ENCODE results near the gene RGS6. TPM values are rescaled to one million over a fixed set of nuclear protein-coding genes. Genes with fewer than 3 reads are reported as not detected.

The RGS6 gene
- total and polyA plus RNA-seq, 2 donors (not counting 1 experiment from before 2014, with no cell fraction given): not detected

- Histone ChIP-seq H3K9ac (ENCODE audit: insufficient read depth, low read length) (no peak overlapping the region), H3K4me3 (replicated peaks in 1 of 4; ENCODE audit: control extremely low read depth in 1 of 4, insufficient read depth in 1 of 4, low read depth in 3 of 4, low read length in 4 of 4) (no peak overlapping the region), H4K20me1 (ENCODE audit: control insufficient read depth, extremely low read depth, insufficient read depth, low read length) (no peaks in the 10 kb centered on the region), H3K9me3 (ENCODE audit: control insufficient read depth, insufficient read depth, low read depth, low read length) (no peaks in the 10 kb centered on the region), H3K4me2 (ENCODE audit: extremely low read depth, insufficient read depth, low read length) (no peak overlapping the region), H3K36me3 (ENCODE audit: control insufficient read depth, insufficient read depth, low read length) (no peaks in the 10 kb centered on the region), H3K4me1 (ENCODE audit: control insufficient read depth, extremely low read depth, insufficient read depth, low read length) (peaks cover 23% of the 10 kb centered on the region), H3K27me3 (ENCODE audit: control insufficient read depth, insufficient read depth, low read length) (no peaks in the 10 kb centered on the region), H3K79me2 (ENCODE audit: control insufficient read depth, insufficient read depth, low read length) (no peaks in the 10 kb centered on the region), H2AFZ (ENCODE audit: low read length) (no peak overlapping the region), H3K27ac (ENCODE audit: insufficient read depth, low read length) (no peak overlapping the region)
- no peak for DNase-seq (ENCODE audit: low read depth in 2 of 2)
- TF ChIP-seq CTCF (conservative IDR thresholded peaks at IDR 0.05 in 1 of 2, IDR thresholded peaks at IDR 0.05 in 1 of 2; ENCODE audit: low read depth in 1 of 2, low read length in 2 of 2): no peak
- no peak for TF ChIP-seq EZH2 (IDR thresholded peaks at IDR 0.05; ENCODE audit: low read length, missing control alignments)
Observed at GRCh38 chr14:72605096-72605920, 673.1 kb downstream of the RGS6 start.

DNA sequence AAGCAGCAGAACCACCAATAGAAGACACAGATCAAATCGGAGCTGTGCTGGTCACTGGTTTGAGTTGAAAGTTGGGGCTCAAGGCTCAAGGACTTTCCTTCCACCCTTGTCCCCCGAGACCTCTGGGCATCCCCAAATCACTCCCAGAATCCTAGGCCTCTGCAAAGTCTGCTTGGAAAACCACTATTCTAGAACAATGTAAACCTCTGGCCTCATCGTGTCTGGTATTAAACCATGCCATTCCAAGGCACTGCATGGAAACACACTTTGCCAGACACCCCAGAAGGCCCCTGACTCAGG lies 673.6 kb downstream of the RGS6 start:
- H3K27me3 ChIP-seq (ENCODE audit: control insufficient read depth, insufficient read depth, low read length): no peaks in the 10 kb centered on the region
- H3K4me1 ChIP-seq (ENCODE audit: control insufficient read depth, extremely low read depth, insufficient read depth, low read length): peaks cover 23% of the 10 kb centered on the region
- no peaks in the 10 kb centered on the region for H4K20me1 ChIP-seq (ENCODE audit: control insufficient read depth, extremely low read depth, insufficient read depth, low read length)
- H3K36me3 ChIP-seq (ENCODE audit: control insufficient read depth, insufficient read depth, low read length): no peaks in the 10 kb centered on the region
- H3K27ac ChIP-seq (ENCODE audit: insufficient read depth, low read length): no peak overlapping the region
- no peak for TF ChIP-seq EZH2 (IDR thresholded peaks at IDR 0.05; ENCODE audit: low read length, missing control alignments)
- no peak for TF ChIP-seq CTCF (conservative IDR thresholded peaks at IDR 0.05 in 1 of 2, IDR thresholded peaks at IDR 0.05 in 1 of 2; ENCODE audit: low read depth in 1 of 2, low read length in 2 of 2)
- H3K4me2 ChIP-seq (ENCODE audit: extremely low read depth, insufficient read depth, low read length): no peak overlapping the region
- no peaks in the 10 kb centered on the region for H3K79me2 ChIP-seq (ENCODE audit: control insufficient read depth, insufficient read depth, low read length)
- no peak overlapping the region for H2AFZ ChIP-seq (ENCODE audit: low read length)
- H3K9me3 ChIP-seq (ENCODE audit: control insufficient read depth, insufficient read depth, low read depth, low read length): no peaks in the 10 kb centered on the region
- H3K4me3 ChIP-seq (replicated peaks in 1 of 4; ENCODE audit: control extremely low read depth in 1 of 4, insufficient read depth in 1 of 4, low read depth in 3 of 4, low read length in 4 of 4): no peak overlapping the region
- no peak for DNase-seq (ENCODE audit: low read depth in 2 of 2)
- no peak overlapping the region for H3K9ac ChIP-seq (ENCODE audit: insufficient read depth, low read length)

DNA sequence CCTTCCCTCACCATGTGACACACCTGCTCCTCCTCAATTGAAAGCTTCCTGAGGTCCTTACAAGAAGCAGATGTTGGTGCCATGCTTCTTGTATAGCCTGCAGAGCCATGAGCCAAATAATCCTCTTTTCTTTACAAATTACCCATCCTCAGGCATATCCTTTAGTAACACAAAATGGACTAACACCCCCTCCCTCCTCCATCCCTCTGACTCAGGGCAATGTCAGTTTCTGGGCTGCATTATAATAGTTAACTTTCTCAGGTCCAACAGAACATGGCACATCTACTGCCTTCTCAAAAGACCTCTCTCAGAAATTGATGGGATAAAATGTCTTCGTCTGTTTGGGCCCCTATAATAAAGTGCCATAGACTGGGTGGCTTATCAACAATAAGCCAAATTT lies 674.6 kb downstream of the RGS6 start:
- TF ChIP-seq CTCF (conservative IDR thresholded peaks at IDR 0.05 in 1 of 2, IDR thresholded peaks at IDR 0.05 in 1 of 2; ENCODE audit: low read depth in 1 of 2, low read length in 2 of 2): no peak
- no peak for TF ChIP-seq EZH2 (IDR thresholded peaks at IDR 0.05; ENCODE audit: low read length, missing control alignments)
- Histone ChIP-seq H3K27ac (ENCODE audit: insufficient read depth, low read length) (no peak overlapping the region), H3K9me3 (ENCODE audit: control insufficient read depth, insufficient read depth, low read depth, low read length) (no peaks in the 10 kb centered on the region), H3K4me3 (replicated peaks in 1 of 4; ENCODE audit: control extremely low read depth in 1 of 4, insufficient read depth in 1 of 4, low read depth in 3 of 4, low read length in 4 of 4) (no peak overlapping the region), H3K27me3 (ENCODE audit: control insufficient read depth, insufficient read depth, low read length) (no peaks in the 10 kb centered on the region), H2AFZ (ENCODE audit: low read length) (no peak overlapping the region), H3K4me1 (ENCODE audit: control insufficient read depth, extremely low read depth, insufficient read depth, low read length) (peaks cover 23% of the 10 kb centered on the region), H4K20me1 (ENCODE audit: control insufficient read depth, extremely low read depth, insufficient read depth, low read length) (no peaks in the 10 kb centered on the region), H3K9ac (ENCODE audit: insufficient read depth, low read length) (no peak overlapping the region), H3K36me3 (ENCODE audit: control insufficient read depth, insufficient read depth, low read length) (no peaks in the 10 kb centered on the region), H3K4me2 (ENCODE audit: extremely low read depth, insufficient read depth, low read length) (no peak overlapping the region), H3K79me2 (ENCODE audit: control insufficient read depth, insufficient read depth, low read length) (no peaks in the 10 kb centered on the region)
- DNase-seq (ENCODE audit: low read depth in 2 of 2): no peak

All from fibroblast of lung (primary cell).